Upper lobe of left lung (tissue), 4 donors: Measurements from ENCODE around the gene HAUS8.

Experiments
- CTCF ChIP-seq, 6 experiments: fragments of 450-650 bp in 4 of 6; fragments of 200-600 bp in 2 of 6; sonication (generic) in 2 of 6; IDR thresholded peaks; one replicate each; pipeline ENCODE4 v1.5.1; 2016 to 2019; ENCODE audit warnings: antibody characterized with exemption in 6 of 6
- EP300 ChIP-seq, 4 donors: sonication (generic); formaldehyde crosslinking; IDR thresholded peaks; one replicate each; pipeline ENCODE4 v1.5.1; 2017; ENCODE audit warnings: antibody characterized with exemption in 4 of 4, control low read depth in 2 of 4

GRCh38 chr19:17048885-17049453 lies 26.3 kb downstream of the HAUS8 start:
- TF ChIP-seq CTCF (IDR thresholded peaks at IDR 0.05) (no peak), EP300 (IDR thresholded peaks at IDR 0.05) (no peak)
